SH-SY5Y (cell line): ENCODE data around the gene VPS35.

Source experiments
- GATA2 ChIP-seq: IDR thresholded peaks from 2 replicates; pipeline ENCODE4 v1.6.1; 2011; ENCODE audit warnings: mild to moderate bottlenecking, low read depth, low read length
- GATA3 ChIP-seq: IDR thresholded peaks from 2 replicates; pipeline ENCODE4 v1.6.1; 2011; ENCODE audit warnings: low read depth, mild to moderate bottlenecking, low read length, moderate library complexity

GRCh38 chr16:46658925-46659324 is 30.1 kb downstream of the VPS35 start:
- TF ChIP-seq GATA2 (no peak), GATA3 (no peak)
